Astrocyte (in vitro differentiated cells and primary cell): ENCODE data around the gene HMX2. TPM values are rescaled to one million over a fixed set of nuclear protein-coding genes. Genes with fewer than 3 reads are reported as not detected.

Experiments
- DNase-seq: peaks from one replicate; pipeline ENCODE4 v3.0.0-alpha.2; 2010; ENCODE audit warnings: low read depth
- FAIRE-seq: peaks from 2 replicates; lab custom pipeline; 2011; peaks lifted over from hg19 to GRCh38; lab: Jason Lieb, UNC
- H2AFZ ChIP-seq: 2 replicates; pipeline ENCODE4 v1.6.0; 2012; ENCODE audit warnings: low read depth, low read length, inconsistent platforms
- H3K27ac ChIP-seq: 2 replicates; pipeline ENCODE4 v1.5.1; 2011; ENCODE audit warnings: low read depth, low read length, inconsistent platforms
- H3K27me3 ChIP-seq: 2 replicates; pipeline ENCODE4 v1.6.0; 2011; ENCODE audit warnings: low read length, inconsistent platforms; ENCODE audit not compliant: insufficient read depth
- H3K36me3 ChIP-seq: 2 replicates; pipeline ENCODE4 v1.5.1; 2011; ENCODE audit warnings: low read length, inconsistent platforms; ENCODE audit not compliant: insufficient read depth
- H3K4me1 ChIP-seq: 2 replicates; pipeline ENCODE4 v1.5.1; 2011; ENCODE audit warnings: low read length, inconsistent platforms; ENCODE audit not compliant: insufficient read depth
- H3K4me2 ChIP-seq: 2 replicates; pipeline ENCODE4 v1.6.0; 2012; ENCODE audit warnings: low read length, inconsistent platforms
- H3K4me3 ChIP-seq: 2 replicates; pipeline ENCODE4 v1.5.1; 2011; ENCODE audit warnings: low read depth, mild to moderate bottlenecking, low read length, inconsistent platforms; ENCODE audit not compliant: insufficient read depth
- H3K79me2 ChIP-seq: 2 replicates; pipeline ENCODE4 v1.6.0; 2012; ENCODE audit warnings: mild to moderate bottlenecking, low read length, inconsistent platforms; ENCODE audit not compliant: insufficient read depth
- H3K9ac ChIP-seq: 2 replicates; pipeline ENCODE4 v1.6.0; 2012; ENCODE audit warnings: mild to moderate bottlenecking, low read length, inconsistent platforms
- H3K9me3 ChIP-seq: 2 replicates; pipeline ENCODE4 v1.5.1; 2012; ENCODE audit warnings: low read depth, mild to moderate bottlenecking, low read length, inconsistent platforms; ENCODE audit not compliant: insufficient read depth
- H4K20me1 ChIP-seq: 2 replicates; pipeline ENCODE4 v1.6.0; 2012; ENCODE audit warnings: low read length, inconsistent platforms; ENCODE audit not compliant: insufficient read depth
- H3K27ac Mint-ChIP-seq: one replicate; pipeline ENCODE4 v1.8.0; 2021; ENCODE audit warnings: mild to moderate bottlenecking, mixed read lengths; ENCODE audit not compliant: unreplicated experiment
- H3K27me3 Mint-ChIP-seq: one replicate; pipeline ENCODE4 v1.8.0; 2021; ENCODE audit warnings: low read depth, mixed read lengths; ENCODE audit not compliant: unreplicated experiment
- H3K36me3 Mint-ChIP-seq: one replicate; pipeline ENCODE4 v1.8.0; 2021; ENCODE audit warnings: low read depth, mixed read lengths; ENCODE audit not compliant: unreplicated experiment
- H3K4me1 Mint-ChIP-seq: one replicate; pipeline ENCODE4 v1.8.0; 2021; ENCODE audit warnings: low read depth, mixed read lengths; ENCODE audit not compliant: unreplicated experiment
- H3K4me3 Mint-ChIP-seq: one replicate; pipeline ENCODE4 v1.8.0; 2021; ENCODE audit warnings: mild to moderate bottlenecking, moderate library complexity, mixed read lengths; ENCODE audit not compliant: unreplicated experiment
- H3K9me3 Mint-ChIP-seq: one replicate; pipeline ENCODE4 v1.8.0; 2021; ENCODE audit warnings: mild to moderate bottlenecking, mixed read lengths; ENCODE audit not compliant: unreplicated experiment
- CTCF ChIP-seq: IDR thresholded peaks from 2 replicates; pipeline ENCODE4 v1.5.1; 2011; ENCODE audit warnings: low read depth, mild to moderate bottlenecking, inconsistent platforms, low read length, moderate library complexity; ENCODE audit not compliant: insufficient read depth
- EZH2 ChIP-seq: IDR thresholded peaks from 2 replicates; pipeline ENCODE4 v1.6.1; 2012; ENCODE audit warnings: mild to moderate bottlenecking, low read length, inconsistent platforms; ENCODE audit not compliant: insufficient read depth
- total RNA-seq: library from RNA; stranded (reverse); gene quantifications from 2 replicates; pipeline ENCODE4 v1.2.1, GENCODE V29; 2021

The HMX2 gene
- total RNA-seq, 1 donor from 2014 or later, result not detected

- TF ChIP-seq CTCF (no peak), EZH2 (no peak)
These were observed 12.4 kb upstream of the HMX2 start, which contains the start of gene HMX3 for GRCh38 chr10:123135415-123136141. HMX3 (plus strand) TSS chr10:123135970; CDS start chr10:123136051, 81 bp downstream.

GRCh38 chr10:123136221-123136805, 11.6 kb upstream of the HMX2 start:
- Mint-ChIP-seq H3K27ac (no peak overlapping the region), H3K36me3 (peaks cover 6% of the 10 kb centered on the region), H3K9me3 (peaks cover 24% of the 10 kb centered on the region), H3K4me3 (no peak overlapping the region), H3K27me3 (peaks cover 78% of the 10 kb centered on the region), H3K4me1 (peaks cover 7% of the 10 kb centered on the region)
- no peak overlapping the region for H3K27ac ChIP-seq
- no peak overlapping the region for H3K4me2 ChIP-seq
- no peak for FAIRE-seq
- no peaks in the 10 kb centered on the region for H3K36me3 ChIP-seq
- H3K27me3 ChIP-seq, result peaks cover 92% of the 10 kb centered on the region
- no peak overlapping the region for H3K9ac ChIP-seq
- no peaks in the 10 kb centered on the region for H3K79me2 ChIP-seq
- DNase-seq, result no peak
- peaks cover 4% of the 10 kb centered on the region for H3K9me3 ChIP-seq
- peaks cover 26% of the 10 kb centered on the region for H4K20me1 ChIP-seq
- no peak overlapping the region for H2AFZ ChIP-seq
- no peak overlapping the region for H3K4me3 ChIP-seq
- H3K4me1 ChIP-seq, result no peaks in the 10 kb centered on the region
- TF ChIP-seq CTCF, result no peak
- TF ChIP-seq EZH2, result peak; percentile 79

More at GRCh38 chr10:123135415-123136141, 12.4 kb upstream of the HMX2 start, which contains the start of gene HMX3:
- Histone ChIP-seq H3K27me3 (peaks cover 92% of the 10 kb centered on the region), H3K79me2 (no peaks in the 10 kb centered on the region), H3K9ac (no peak within 1 kb of the TSS), H2AFZ (peak within 1 kb of the TSS; percentile 52), H3K9me3 (peaks cover 4% of the 10 kb centered on the region), H3K4me1 (no peaks in the 10 kb centered on the region), H3K4me3 (no peak within 1 kb of the TSS), H3K27ac (no peak within 1 kb of the TSS), H3K36me3 (no peaks in the 10 kb centered on the region), H4K20me1 (peaks cover 22% of the 10 kb centered on the region), H3K4me2 (peak within 1 kb of the TSS; percentile 62)
- no peak for DNase-seq
- Mint-ChIP-seq H3K36me3 (peaks cover 6% of the 10 kb centered on the region), H3K4me3 (no peak within 1 kb of the TSS), H3K4me1 (peaks cover 7% of the 10 kb centered on the region), H3K9me3 (peaks cover 23% of the 10 kb centered on the region), H3K27me3 (peaks cover 77% of the 10 kb centered on the region), H3K27ac (no peak within 1 kb of the TSS)
- FAIRE-seq, result no peak
